ENCODE results near the gene BCR.

The BCR gene

DNA sequence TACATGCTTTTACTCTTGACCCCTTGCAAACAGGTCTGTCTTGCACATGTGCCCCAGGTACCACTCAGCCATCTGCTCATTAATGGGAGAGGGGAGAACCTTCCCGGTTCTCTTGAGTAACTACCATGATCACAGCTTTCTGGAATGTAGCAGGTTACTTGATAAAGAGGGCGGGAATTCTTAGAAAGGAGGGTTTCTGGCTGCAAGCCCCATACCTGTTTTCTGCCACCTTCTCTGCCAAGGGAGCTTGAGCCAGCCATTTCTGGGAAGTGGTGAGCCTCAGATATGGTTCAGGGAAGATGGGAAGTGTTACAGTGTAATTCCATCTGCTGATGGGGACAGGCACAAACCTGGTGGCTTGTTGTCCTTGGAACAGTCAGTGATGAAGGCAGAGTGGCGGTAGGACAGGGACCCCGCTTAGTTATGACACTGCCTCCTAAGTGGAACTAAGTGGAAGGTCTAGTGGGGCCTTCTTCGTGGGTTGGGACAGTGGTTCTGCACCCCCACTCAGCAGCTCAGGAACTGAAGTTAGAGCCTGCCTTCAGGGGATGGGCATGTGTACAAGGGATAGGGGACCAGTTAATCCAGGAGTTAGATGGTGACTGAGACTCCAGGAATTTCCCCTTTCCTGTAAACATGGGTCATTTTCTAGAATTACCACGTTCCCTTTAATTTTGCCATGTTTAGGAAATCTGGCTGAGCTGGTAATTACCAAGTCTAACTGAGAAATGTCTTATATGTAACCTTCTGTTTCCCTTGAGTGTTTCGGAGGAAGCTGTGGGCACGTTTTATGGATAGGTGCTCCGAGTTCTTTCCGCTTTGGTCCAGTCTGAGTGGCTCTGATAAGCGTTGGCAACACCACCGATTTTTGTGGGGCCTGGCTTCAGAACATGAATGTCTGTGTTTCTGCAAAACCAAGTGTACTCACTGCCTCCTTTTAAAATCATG, 35.3 kb downstream of the BCR start:
- Histone ChIP-seq H3K9ac (no peak overlapping the region), H3K4me1 (ENCODE audit: low read depth, poor library complexity, severe bottlenecking) (peaks cover 8% of the 10 kb centered on the region), H3K4me3 (IDR thresholded peaks at IDR 0.05; ENCODE audit: insufficient read depth, low read depth, low read length) (no peak overlapping the region)

DNA sequence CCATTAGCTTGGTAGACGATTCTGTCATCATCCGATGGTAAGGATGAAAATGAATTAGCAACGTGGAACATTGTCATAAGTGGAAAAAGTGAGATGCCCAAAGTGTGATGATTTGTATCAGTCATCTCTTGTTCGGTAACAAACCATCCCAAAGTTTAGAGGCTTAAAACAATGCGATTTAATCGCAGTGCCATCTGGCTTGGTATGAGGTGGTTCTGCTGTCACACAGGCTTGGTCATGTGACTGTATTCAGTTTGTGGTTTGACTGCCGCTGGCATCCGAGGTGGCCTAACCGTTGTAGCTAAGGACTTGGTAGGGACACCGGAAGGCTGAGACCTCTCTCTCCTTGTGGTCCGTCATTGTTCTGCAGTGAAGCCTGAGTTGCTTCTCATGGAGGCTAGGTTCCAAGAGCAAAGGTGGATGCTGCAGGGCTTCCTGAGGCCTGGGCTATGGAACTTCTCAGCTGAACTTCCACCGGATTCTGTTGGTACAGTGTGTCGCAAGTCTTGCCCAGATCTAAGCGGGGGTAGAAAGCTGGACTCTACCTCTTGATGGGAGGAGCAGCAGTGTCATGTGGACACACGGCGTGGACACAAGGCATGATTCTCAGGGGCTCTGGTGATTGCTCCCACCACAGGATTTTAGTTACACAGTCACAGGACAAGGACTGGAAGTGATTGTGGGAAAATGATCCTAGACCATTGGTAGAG, 36.3 kb downstream of the BCR start:
- H3K4me2 ChIP-seq = no peak overlapping the region
- H3K4me1 ChIP-seq (ENCODE audit: low read depth, poor library complexity, severe bottlenecking) = peaks cover 7% of the 10 kb centered on the region
- no peak for TF ChIP-seq CTCF (conservative IDR thresholded peaks at IDR 0.05; ENCODE audit: low read depth, low read length)
- no peak overlapping the region for H2AFZ ChIP-seq (ENCODE audit: low read depth)
- H3K36me3 ChIP-seq (ENCODE audit: insufficient read depth) = no peaks in the 10 kb centered on the region
- H3K27me3 ChIP-seq (ENCODE audit: insufficient read depth, low read depth) = no peaks in the 10 kb centered on the region
- H3K79me2 ChIP-seq (ENCODE audit: insufficient read depth, low read depth) = peaks cover 100% of the 10 kb centered on the region
- no peak overlapping the region for H3K9ac ChIP-seq
- peaks cover 42% of the 10 kb centered on the region for H4K20me1 ChIP-seq (ENCODE audit: insufficient read depth)
- no peak overlapping the region for H3K27ac ChIP-seq
- no peak overlapping the region for H3K4me3 ChIP-seq (IDR thresholded peaks at IDR 0.05; ENCODE audit: insufficient read depth, low read depth, low read length)

More for the DNA sequence above, 35.3 kb downstream of the BCR start:
- H3K36me3 ChIP-seq (ENCODE audit: insufficient read depth) = no peaks in the 10 kb centered on the region
- H3K27me3 ChIP-seq (ENCODE audit: insufficient read depth, low read depth) = no peaks in the 10 kb centered on the region
- TF ChIP-seq CTCF (conservative IDR thresholded peaks at IDR 0.05; ENCODE audit: low read depth, low read length) = no peak
- H3K4me2 ChIP-seq = no peak overlapping the region
- H2AFZ ChIP-seq (ENCODE audit: low read depth) = no peak overlapping the region
- no peak overlapping the region for H3K27ac ChIP-seq
- peaks cover 99% of the 10 kb centered on the region for H3K79me2 ChIP-seq (ENCODE audit: insufficient read depth, low read depth)
- H4K20me1 ChIP-seq (ENCODE audit: insufficient read depth) = peaks cover 40% of the 10 kb centered on the region

- H3K27me3 ChIP-seq (ENCODE audit: insufficient read depth, low read depth) = no peaks in the 10 kb centered on the region
- peaks cover 42% of the 10 kb centered on the region for H4K20me1 ChIP-seq (ENCODE audit: insufficient read depth)
- H2AFZ ChIP-seq (ENCODE audit: low read depth) = no peak overlapping the region
- H3K36me3 ChIP-seq (ENCODE audit: insufficient read depth) = no peaks in the 10 kb centered on the region
- H3K79me2 ChIP-seq (ENCODE audit: insufficient read depth, low read depth) = peaks cover 100% of the 10 kb centered on the region
- TF ChIP-seq CTCF (conservative IDR thresholded peaks at IDR 0.05; ENCODE audit: low read depth, low read length) = no peak
- H3K4me2 ChIP-seq = no peak overlapping the region
- H3K27ac ChIP-seq = no peak overlapping the region
- peaks cover 7% of the 10 kb centered on the region for H3K4me1 ChIP-seq (ENCODE audit: low read depth, poor library complexity, severe bottlenecking)
- H3K9ac ChIP-seq = no peak overlapping the region
- H3K4me3 ChIP-seq (IDR thresholded peaks at IDR 0.05; ENCODE audit: insufficient read depth, low read depth, low read length) = no peak overlapping the region
Measured at GRCh38 chr22:23217171-23218052, 37.1 kb downstream of the BCR start.
